DMS 273 (cell line): ENCODE data around the gene CATSPER1.
A peak's percentile ranks its signal among the peaks of the same experiment; 100 is the strongest.
"Not testable (repeated sequence)": the region's sequence is repeated elsewhere in the genome, so short reads cannot be mapped to it uniquely, and the experiment has no call there.

Experiments used
- DNase-seq: peaks from one replicate; lab custom pipeline; 2025; ENCODE audit not compliant: unreplicated experiment; lab: John Stamatoyannopoulos, UW

The CATSPER1 gene

DNA sequence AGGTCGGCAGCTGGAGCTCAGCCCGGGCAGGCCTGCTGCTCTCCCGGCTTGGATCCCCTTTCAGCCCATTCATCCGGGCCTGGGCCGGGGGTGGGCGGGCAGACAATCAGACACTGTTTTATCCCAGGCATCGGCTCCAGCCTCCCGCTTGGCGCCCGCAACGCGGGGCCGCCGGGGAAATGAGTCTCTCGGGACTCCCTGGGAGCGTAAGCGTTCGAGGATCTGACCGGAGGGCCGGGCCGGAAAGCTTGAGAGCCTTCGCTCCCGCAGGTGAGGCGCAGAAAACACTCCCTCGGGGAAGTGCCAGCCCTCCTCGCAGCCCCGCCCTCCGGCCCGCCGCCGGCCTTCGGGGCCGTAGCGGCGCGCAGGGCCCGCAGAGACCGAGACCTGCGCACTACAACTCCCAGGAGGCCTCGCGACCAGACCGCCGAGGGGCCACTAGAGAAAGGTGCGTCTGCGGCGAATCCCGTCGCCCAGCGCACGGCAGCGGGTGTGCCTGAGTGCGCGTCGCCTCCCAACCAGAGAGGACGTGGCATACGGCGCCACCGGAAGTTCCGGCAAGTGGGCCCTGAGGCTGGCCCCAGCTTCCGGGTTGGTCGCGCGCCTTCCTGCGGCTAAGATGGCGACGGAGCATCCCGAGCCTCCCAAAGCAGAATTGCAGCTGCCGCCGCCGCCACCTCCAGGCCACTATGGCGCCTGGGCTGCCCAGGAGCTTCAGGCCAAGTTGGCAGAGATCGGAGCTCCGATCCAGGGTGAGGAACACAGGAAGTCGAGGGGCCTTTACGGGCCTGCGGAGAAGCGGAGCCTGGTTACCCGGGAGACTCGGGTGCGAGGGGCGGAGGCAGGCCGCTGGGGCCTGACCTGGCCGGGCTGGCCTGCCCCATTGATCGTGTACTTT, 25.7 kb upstream of the CATSPER1 start, which contains the start of gene SF3B2:
Gene SF3B2, plus strand, starts transcription at position 599 of the 898 bp plus-strand sequence. Its CDS starts 21 bp downstream, at position 620.
- DNase-seq = peak; percentile 98

DNA sequence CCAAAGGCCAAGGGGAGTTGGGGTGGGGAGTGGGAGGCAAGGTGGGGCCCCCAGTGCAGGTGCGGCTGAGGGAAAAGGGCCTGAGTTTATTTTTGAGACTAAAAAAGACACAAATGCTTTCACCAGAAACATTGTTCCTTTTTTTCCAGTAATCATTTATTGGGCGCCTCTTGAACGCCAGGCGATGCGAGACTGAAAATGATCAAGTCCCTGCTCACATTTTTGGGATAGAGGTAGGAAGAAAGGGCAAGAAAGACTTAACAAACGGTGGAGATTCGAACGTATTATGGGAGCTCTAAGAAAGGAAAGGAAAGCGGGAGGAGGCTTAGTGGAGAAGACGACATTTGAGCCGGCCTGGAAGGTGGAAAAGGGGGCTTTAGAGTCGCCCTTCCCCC, 25.1 kb upstream of the CATSPER1 start:
- no peak for DNase-seq

DNA sequence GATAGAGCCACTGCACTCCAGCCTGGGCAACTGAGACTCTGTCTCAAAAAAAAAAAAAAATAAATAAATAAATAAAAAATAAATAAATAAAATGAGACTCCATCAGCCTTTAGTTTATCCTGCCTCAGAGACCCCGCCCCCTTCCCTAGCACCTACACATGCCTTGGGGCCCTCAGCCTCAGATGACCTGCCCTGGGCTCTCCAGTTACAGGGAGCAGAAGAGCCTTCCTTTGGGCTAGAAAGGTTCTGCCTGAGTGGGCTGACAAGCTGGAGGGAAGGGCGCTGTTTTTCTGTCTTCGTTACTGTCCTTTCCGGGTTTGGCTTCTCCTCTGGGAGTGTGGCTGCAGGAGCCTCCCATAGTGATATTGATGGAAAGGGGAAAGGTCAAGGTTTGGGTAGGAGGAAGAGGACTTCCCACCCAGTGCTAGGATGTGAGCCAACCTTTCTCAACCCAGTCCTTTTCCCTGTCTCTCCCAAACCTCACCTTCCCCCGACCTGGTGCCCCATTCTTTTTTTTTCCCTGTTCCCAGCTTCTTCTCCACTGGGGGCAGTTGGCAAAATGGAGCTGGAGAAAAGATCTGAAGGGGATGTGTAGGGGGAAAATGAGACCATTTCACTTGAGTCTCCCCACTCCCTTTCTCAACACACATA, 24.4 kb upstream of the CATSPER1 start:
- DNase-seq = peak; percentile 38

DNA sequence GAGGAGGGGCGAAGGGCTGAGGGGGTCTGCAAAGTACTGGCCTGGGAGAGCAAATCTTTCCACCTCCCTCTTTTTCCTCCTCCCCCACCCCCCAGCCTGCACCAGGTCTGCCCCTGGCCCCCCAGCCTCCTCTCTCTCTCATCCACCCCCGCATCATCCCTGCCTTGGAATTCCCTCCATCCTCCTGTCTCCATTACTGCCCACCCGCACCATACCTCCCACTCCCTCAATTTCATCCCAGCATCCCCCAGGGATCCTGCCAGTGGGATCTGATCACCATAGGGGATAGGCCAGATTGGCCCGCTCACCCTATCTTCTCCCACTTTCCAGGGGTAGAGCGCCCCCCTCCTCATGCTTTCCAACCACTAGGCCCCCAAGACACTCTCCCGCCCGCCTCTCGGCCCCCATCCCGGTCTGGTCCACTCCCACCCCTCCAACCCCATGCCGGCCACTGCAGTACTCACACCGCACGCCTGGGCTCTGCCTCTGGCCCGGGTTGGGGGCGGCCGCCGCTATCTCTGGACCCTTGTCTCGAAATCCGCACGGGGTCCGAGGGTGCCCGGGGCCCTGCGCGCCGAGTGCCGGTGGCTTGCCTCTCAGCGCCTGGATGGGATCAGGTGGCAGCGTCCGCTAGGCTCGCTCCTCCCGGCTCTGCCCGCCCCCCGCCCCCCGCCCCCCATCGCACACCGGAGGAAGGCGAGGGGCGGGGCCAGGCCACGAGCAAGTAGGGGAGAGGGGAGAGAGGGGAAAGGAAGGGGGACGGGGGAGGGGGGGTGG, 22.5 kb upstream of the CATSPER1 start, which contains the start of gene GAL3ST3:
Gene GAL3ST3, minus strand, starts transcription at position 615 of the 777 bp plus-strand sequence. CDS start 3,746 bp downstream, outside the sequence.
- DNase-seq = no peak

DNA sequence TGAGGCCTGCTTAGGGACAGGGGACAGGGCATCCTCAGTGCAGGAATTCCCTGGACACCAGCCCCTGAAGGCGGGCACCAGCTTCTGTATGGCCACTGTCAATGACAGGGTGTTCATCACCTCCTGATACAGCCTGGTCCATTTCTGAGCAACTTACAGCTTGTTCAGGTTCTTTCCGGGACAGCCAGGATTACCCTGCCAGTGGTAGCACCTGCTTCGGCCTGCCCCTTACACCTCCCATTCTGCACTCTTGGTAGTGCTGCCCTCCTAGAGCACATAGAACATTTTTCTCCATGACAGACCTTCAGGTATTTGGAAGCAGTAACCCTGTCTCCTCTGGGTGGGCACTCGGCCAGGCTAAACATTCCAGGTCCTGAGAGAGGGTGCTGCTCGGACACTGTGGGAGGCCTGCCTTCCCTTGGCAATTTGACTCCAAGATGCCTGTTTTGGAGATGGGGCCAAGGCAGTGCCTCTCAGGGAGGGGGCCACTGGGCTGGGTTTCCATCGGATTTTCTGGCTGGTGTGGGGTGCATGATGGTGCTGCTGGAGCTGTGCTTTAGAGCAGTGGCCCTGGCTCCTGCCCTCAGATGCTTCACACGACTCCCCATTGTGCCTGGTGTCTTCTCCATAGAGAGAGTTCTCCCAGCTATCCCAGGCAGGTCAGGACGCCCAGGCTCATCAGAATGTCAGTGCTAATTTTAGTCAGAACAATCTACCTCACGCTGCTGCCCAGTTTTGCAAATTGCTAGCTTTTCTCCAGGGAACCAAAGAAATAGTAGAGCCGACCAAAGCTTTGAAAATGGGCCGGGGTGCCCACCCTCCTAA, 21.5 kb upstream of the CATSPER1 start:
- DNase-seq = no peak

DNA sequence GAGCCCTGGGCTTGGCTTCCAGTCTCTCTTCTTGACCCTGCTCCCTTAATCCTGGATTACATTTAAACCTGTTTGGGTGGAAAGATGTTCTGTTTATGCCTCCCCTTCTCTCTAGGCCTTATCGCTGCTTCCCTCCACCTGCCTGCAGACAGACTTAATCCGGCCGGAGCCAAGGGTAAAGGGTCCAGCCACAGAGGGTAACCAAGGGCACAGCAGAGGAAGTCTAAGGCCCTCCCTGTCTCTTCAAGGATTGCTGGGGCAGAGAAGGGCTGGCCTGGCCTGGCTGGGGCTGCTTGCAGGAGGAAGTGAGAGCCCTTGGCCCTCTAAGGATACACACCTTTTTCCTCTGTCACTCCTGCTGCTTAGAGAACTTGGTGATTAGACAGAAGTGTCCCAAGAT, 20.6 kb upstream of the CATSPER1 start:
- DNase-seq = no peak

DNA sequence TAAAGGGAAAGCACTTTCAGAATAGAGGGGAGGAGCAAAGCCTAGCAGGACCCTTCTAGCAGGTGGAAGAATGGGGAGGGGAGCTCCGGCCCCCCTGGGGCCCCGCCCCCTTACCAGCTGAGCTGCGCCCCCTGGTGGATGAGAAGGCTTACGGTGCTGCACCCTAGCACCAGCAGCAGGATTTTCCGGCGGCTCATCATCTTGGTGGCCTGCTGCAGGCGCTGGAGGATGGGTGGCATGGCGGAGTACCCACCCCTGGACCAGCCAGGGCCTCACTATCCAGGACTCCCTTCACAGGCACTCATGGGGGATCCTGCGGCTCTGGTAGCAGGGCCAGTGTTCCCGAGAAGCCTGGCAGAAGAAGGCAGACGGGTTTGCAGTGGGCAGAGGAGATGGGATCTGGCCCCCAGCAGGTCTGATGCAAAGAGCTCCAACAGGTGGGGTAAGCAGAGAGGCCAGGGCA, 18.9 kb upstream of the CATSPER1 start:
- peak; percentile 89 for DNase-seq

DNA sequence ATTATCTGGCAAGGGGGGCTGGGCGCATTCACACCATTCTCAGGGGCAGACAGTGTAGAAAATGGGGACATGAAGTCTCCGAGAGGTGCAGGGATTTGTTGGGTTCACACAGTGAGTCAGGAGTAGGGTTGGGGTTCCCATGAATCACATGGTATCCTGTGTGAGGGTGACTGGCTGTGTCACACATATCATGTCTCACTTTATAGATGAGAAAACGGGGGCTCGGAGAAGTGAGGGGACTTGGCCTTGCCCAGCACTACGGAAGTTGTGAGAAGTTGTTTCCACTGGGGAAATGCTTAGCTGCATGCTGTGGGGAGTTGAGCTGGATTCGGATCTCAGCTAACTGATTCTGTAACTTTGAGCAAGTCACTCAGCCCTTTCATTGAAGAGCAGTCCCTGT, 18.5 kb upstream of the CATSPER1 start:
- DNase-seq = no peak

DNA sequence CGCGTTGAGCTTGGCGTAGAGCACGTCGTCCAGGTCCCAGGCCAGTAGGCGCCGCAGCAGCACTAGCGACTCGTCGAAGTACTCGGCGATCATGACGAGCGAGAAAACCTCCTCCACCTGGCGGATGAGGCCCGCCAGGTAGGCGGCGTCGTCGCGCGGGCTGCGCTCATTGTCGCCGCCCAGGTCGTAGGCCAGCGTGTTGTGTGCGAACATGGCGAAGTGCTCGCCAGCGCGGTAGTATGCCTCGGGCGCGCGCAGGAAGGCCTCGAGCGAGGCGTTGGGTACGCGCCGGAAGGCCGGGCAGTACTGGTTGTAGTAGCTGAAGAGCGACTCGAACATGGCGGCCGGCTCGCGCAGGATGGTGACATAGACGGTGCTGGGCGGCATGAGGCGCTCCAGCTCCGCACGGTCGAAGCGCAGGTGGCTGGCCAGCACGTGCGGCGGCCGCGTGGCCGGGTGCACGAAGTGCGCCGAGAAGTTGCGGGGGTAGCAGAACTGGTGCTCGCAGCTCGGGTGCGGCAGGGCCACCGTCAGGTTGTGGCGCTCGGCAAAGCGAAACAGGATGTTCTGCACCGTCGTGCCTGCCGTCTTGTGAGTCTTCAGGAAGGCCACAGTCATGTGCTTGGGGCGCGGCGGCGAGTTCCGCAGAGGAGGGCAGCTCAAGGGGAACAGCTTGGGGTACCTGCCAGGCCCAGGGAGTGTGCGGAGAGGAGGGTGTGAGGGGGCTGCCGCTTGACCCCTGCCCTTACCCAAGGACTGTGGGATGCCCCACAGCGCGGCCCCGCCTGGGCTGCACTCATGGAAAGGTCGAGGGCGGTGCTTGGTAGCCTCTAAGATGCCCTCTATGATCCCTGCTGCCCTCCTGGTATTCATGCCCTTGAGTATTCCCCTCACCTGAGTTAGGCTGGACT, 17.0 kb upstream of the CATSPER1 start:
- DNase-seq = no peak

DNA sequence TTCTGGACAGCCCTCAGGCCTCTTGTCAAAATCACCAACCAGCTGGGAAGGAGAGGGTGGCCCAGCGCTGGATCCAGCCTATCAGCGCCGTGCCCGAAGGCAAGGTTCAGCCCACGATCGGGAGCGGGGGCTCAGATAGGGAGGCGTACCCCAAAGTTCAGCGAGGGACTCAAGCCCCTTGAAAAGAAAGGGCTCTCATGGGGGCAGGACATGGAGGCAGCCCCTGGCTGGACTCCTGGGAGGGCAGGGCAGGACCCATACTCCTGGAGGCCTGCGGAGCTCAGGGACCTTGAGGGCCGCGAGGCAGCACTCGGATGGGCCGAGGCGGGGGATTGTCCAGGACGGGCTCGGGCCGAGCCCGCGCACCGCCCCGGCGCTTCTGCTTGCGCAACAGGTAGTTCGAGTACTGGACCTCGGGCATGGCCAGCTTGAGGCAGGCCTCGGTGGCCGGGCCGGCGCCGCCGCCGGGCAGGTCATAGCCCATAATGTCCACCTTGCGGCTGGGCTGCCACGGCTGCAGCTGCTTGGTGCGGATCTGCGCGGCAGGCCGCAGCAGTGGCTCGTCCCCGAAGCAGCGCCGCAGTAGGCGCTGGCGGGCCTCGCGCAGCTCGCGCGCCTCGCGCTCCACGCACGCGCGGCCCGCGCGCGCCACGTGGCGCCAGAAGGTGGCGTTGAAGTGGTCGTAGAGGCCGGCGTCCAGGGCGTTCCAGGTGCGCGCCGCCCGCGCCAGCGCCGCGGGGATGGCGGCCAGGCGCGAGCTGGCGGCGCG, 16.1 kb upstream of the CATSPER1 start:
- DNase-seq = no peak

DNA sequence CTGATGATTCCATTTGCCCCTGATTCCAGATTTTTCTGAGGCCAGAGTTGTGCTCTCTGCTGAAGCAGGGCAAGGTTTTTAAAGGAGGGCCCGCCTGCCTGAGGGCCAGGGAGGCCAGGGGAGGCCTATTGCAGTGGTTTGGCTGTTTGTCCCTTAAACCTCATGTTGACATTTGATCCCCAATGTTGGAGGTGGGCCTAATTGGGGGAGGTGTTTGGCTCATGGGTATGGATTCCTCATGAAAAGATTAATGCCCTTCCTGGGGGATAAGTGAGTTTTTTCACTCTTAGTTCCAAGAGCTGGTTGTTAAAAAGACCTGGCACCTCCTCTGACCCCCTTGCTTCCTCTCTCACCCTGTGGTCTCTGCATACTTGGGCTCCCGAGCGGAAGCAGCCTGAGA, 13.5 kb upstream of the CATSPER1 start:
- DNase-seq = no peak

DNA sequence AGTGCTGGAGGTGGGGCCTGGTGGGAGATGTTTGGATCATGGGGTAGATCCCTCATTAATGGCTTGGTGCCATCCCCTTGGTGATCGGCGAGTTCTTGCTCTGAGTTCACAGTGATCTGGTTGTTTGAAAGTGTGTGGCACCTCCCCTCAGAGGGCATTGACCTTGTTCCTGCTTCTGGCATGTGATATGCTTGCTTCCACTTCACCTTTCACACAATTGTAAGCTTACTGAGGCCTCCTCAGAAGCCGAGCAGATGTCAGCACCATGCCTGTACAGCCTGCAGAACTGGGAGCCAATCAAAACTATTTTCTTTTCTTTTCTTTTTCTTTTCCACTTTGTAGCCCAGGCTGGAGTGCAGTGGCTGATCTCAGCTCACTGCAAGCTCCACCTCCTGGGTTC, 11.0 kb upstream of the CATSPER1 start:
- DNase-seq = no peak

DNA sequence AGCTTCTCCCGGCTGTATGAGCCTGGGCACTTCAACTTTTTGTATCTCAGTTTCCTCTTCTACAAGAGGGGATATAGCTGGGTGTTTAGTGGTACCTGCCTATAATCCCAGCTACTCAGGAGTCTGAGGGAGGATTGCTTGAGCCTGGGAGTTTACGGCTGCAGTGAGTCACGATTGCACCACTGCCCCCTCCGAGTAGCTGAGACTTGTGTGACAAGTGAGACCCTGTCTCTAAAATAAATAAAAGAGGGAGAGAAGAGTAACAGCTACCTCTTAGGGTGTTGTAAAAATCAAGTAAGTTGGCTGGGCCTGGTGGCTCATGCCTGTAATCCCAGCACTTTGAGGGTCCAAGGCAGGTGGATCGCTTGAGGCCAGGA, 10.0 kb upstream of the CATSPER1 start:
- no peak for DNase-seq

DNA sequence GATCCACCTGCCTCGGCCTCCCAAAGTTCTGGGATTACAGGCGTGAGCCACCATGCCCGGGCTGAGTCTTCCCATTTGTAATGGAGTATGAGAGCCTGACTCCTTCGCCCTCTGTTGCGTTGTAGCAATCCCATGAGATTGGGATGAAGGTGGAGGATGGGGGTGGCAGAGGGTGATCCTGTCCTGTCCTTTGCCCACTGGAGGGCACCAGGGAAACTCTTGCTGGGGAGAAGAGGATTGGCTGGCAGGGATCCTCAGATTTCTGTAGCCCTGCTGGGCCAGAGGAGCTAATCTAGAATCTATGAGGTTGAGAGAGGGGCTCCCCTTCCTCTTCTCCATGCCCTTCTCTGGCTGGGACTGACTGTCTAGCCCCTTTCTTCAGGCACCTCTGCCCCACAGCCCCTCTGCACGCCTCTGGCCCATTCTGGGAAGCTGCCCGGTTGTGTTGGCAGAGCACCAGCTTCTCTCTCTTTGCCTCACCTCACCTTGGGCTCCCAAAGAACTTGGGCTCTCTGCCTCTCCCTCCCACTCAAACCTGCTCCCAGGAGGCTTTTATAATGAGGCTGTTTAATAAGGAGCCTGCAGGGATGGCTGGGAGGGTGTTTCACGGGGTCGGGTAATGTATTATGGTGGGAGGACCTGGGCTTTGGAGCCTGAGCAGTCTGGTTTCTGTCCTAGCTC, 9.5 kb upstream of the CATSPER1 start:
- peak; percentile 50 for DNase-seq

DNA sequence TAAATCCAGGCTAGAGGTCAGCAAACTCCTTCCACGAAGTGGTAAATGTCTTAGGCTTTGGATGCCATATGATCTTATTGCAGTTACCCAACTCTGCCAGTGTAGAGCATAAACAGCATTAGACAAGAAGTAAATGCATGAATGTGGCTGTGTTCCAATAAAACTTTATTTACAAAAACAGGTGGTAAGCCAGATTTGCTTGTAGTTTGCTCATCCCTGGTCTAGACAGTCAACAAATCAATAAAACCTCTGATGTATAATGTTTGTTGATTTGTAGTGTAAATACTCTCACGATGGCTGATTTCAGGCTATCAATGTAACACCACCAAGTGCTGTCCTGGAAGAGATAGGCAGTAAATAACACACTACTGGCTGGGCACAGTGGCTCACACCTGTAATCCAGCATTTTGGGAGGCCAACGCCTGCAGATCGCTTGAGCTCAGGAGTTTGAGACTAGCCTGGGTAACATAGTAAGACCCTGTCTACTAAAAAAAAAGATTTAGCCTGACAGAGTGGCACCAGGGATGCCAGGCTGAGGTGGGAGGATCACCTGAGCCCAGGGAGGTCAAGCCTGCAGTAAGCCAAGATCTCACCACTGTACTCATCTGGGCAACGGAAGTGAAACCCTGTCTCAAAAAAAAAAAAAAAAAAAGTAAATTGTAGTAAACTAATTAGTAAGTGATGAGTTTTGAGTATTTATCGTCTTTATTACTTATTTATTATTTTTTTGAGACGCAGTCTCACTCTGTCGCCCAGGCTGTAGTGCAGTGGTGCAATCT, 6.9 kb upstream of the CATSPER1 start:
- peak; percentile 16 for DNase-seq

DNA sequence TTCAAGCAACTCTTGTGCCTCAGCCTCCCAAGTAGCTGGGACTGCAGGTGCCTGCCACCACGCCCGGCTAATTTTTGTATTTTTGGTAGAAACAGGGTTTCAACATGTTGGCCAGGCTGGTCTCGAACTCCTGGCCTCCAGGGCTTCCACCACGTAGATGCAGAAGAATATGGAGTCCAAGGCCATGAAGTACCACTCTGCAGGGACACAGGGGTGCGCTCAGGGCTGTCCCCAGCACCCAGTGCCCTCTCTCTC, 3.2 kb downstream of the CATSPER1 start:
- DNase-seq = not testable (repeated sequence)

DNA sequence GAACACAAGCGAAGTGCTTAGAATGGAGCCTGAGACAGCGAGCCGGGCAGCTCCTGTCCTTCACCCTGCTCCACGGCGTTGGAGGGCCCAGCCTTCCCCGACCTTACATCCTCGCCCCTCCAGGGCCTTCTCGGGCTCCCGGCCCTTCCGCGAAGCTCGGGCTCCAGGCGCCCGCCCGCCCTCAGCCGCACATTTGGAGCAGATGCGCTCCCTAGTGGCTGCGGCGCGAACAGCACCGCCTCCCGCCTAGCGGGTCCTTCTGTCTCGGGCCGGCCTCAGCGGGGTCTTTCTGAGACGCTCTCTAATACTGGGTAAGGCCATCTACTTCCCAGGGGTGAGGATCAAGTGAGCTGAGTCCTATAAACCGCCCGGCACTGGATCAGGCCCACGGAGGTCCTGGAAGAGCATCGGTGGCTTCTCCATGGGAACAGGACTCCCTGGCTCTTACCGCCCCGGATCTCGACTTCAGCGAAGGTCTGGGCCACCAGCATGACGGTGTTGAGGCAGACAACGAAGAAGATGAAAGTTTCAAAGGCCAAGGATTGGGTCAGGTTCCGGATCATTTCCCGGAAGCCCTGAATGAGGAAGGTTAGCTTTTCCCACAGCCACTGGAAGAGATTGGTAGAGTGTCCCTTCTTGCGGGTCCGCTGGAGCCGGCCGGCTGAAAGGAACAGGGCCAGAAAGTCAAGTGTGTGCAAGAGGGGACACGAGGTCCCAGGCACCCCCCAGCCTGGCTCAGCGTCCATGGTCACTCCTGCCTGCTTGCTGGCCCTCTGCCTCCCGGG, 3.7 kb downstream of the CATSPER1 start:
- DNase-seq = peak; percentile 86
